Panc1 (cell line): Measurements from ENCODE around the gene PCGF6. TPM values are rescaled to one million over a fixed set of nuclear protein-coding genes. Genes with fewer than 3 reads are reported as not detected.

ENCODE experiments used
- ATAC-seq: fragments of 200-7000 bp; cut with Tn5 transposase; 2 replicates; pipeline ENCODE4 v1.9.1; 2020; ENCODE audit warnings: mild to moderate bottlenecking, moderate library complexity
- BruUV-seq: library from RNA; stranded (reverse); fragments of 400-500 nt; replicated peaks from 2 replicates; lab custom pipeline; 2021; lab: Mats Ljungman, UMichigan
- CTCF ChIA-PET: fragments of 300-600 bp; sonication (Branson Sonifier 250); formaldehyde crosslinking; loops from one replicate; lab custom pipeline; 2022; ENCODE audit warnings: antibody characterized with exemption; lab: Charles Lee
- POLR2A ChIA-PET: fragments of 300-600 bp; sonication (Branson Sonifier 250); formaldehyde crosslinking; loops from one replicate; lab custom pipeline; 2022; ENCODE audit warnings: antibody characterized with exemption; lab: Charles Lee
- DNase-seq: peaks from one replicate; pipeline ENCODE4 v3.0.0-alpha.2; 2010; ENCODE audit warnings: low read depth, low spot score
- H3K27ac ChIP-seq: 2 replicates; pipeline ENCODE4 v1.5.1; 2011; ENCODE audit warnings: mild to moderate bottlenecking, low read length, inconsistent platforms
- H3K27me3 ChIP-seq: fragments of 200-500 bp; sonication (Bioruptor generic); 2 replicates; pipeline ENCODE4 v1.6.0; 2014; ENCODE audit warnings: low read length, inconsistent platforms; ENCODE audit not compliant: control insufficient read depth, insufficient read depth
- H3K36me3 ChIP-seq: fragments of 200-500 bp; sonication (Bioruptor generic); 2 replicates; pipeline ENCODE4 v1.5.1; 2014; ENCODE audit warnings: inconsistent platforms, mild to moderate bottlenecking, low read length, moderate library complexity; ENCODE audit not compliant: control insufficient read depth, insufficient read depth
- H3K4me1 ChIP-seq: 2 replicates; pipeline ENCODE4 v1.5.1; 2011; ENCODE audit warnings: inconsistent platforms, mild to moderate bottlenecking, low read length, moderate library complexity; ENCODE audit not compliant: control insufficient read depth, insufficient read depth
- H3K4me3 ChIP-seq, 2 experiments: 2 replicates each; pipeline ENCODE4 v1.5.1; 2011 to 2012; ENCODE audit warnings: low read depth in 2 of 2, low read length in 2 of 2, mild to moderate bottlenecking in 2 of 2, inconsistent platforms in 1 of 2, moderate library complexity in 1 of 2
- H3K9me3 ChIP-seq: fragments of 200-500 bp; sonication (Bioruptor generic); 2 replicates; pipeline ENCODE4 v1.5.1; 2014; ENCODE audit warnings: low read depth, mild to moderate bottlenecking, inconsistent platforms, low read length, moderate library complexity; ENCODE audit not compliant: control insufficient read depth, insufficient read depth
- POLR2AphosphoS5 ChIP-seq: IDR thresholded peaks from 2 replicates; pipeline ENCODE4 v1.6.1; 2012; ENCODE audit warnings: mild to moderate bottlenecking, low read depth, low read length, moderate library complexity
- SIN3A ChIP-seq: IDR thresholded peaks from 2 replicates; pipeline ENCODE4 v1.6.1; 2012; ENCODE audit warnings: low read depth, mild to moderate bottlenecking, low read length, moderate library complexity, borderline replicate concordance; ENCODE audit not compliant: insufficient read depth
- TCF7L2 ChIP-seq: IDR thresholded peaks from 2 replicates; pipeline ENCODE4 v1.6.1; 2011; ENCODE audit warnings: mild to moderate bottlenecking, low read depth, low read length, inconsistent platforms
- in situ Hi-C: cut with HindIII; loops from 2 replicates; pipeline ENCODE4 v1.10.0; 2016; ENCODE audit warnings: low sequenced_read_pairs, low pct_unique_long_range_greater_than_20kb
- intact Hi-C: fragments of 100-400 bp; cut with micrococcal nuclease; formaldehyde crosslinking; loops from one replicate; pipeline ENCODE4 v1.10.0; 2022; ENCODE audit not compliant: unreplicated experiment
- total RNA-seq: library from RNA; stranded (reverse); gene quantifications from one replicate; pipeline ENCODE4 v1.2.1, GENCODE V29; 2021; ENCODE audit not compliant: unreplicated experiment
- TF ChIP-seq, protein P1 (sequence below), 2 experiments: IDR thresholded peaks; 2 replicates each; pipeline ENCODE4 v1.6.1; 2011 to 2012; ENCODE audit warnings: low read depth in 2 of 2, control low read depth in 1 of 2, low read length in 1 of 2, mild to moderate bottlenecking in 1 of 2, moderate library complexity in 1 of 2; ENCODE audit not compliant: insufficient read depth in 1 of 2
- TF ChIP-seq, protein P2 (sequence below): fragments of 450-650 bp; IDR thresholded peaks from 2 replicates; pipeline ENCODE4 v1.5.1; 2017; ENCODE audit warnings: mild to moderate bottlenecking

PCGF6 gene
- total RNA-seq, 1 experiment from 2014 or later = 18.0 TPM

DNA sequence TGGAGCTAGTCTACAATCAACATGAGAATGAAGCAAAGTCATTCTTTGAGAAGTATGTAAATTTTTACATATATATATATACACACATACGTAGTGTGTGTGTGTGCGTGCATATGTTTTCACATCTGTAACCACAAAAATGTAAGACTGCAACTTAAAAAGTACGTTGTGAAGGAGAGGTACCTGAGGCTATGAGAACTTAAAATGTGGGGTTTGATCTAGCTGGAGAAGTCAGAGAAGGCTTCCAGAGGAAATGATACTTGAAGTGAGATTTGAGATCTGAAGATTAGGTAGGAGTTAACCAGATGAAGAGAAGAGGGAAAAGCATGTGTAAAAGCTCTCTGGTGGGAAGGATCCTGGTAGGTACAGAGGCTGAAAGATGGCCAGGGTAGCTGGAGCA is 22.6 kb upstream of the PCGF6 start:
- CTCF ChIA-PET = no interaction called here
- H3K36me3 ChIP-seq = peaks cover 4% of the 10 kb centered on the region
- DNase-seq = no peak
- H3K27me3 ChIP-seq = no peaks in the 10 kb centered on the region
- H3K4me3 ChIP-seq = no peak overlapping the region
- in situ Hi-C loops (no loop called here), intact Hi-C loops (no loop called here)
- H3K4me1 ChIP-seq = no peaks in the 10 kb centered on the region; the same call in 1 of the 2 replicates
- POLR2A ChIA-PET = no interaction called here
- no peak overlapping the region for H3K27ac ChIP-seq
- no peak for ATAC-seq
- no peaks in the 10 kb centered on the region for H3K9me3 ChIP-seq
- no TSS peak for BruUV-seq
- TF ChIP-seq, protein P1, sequence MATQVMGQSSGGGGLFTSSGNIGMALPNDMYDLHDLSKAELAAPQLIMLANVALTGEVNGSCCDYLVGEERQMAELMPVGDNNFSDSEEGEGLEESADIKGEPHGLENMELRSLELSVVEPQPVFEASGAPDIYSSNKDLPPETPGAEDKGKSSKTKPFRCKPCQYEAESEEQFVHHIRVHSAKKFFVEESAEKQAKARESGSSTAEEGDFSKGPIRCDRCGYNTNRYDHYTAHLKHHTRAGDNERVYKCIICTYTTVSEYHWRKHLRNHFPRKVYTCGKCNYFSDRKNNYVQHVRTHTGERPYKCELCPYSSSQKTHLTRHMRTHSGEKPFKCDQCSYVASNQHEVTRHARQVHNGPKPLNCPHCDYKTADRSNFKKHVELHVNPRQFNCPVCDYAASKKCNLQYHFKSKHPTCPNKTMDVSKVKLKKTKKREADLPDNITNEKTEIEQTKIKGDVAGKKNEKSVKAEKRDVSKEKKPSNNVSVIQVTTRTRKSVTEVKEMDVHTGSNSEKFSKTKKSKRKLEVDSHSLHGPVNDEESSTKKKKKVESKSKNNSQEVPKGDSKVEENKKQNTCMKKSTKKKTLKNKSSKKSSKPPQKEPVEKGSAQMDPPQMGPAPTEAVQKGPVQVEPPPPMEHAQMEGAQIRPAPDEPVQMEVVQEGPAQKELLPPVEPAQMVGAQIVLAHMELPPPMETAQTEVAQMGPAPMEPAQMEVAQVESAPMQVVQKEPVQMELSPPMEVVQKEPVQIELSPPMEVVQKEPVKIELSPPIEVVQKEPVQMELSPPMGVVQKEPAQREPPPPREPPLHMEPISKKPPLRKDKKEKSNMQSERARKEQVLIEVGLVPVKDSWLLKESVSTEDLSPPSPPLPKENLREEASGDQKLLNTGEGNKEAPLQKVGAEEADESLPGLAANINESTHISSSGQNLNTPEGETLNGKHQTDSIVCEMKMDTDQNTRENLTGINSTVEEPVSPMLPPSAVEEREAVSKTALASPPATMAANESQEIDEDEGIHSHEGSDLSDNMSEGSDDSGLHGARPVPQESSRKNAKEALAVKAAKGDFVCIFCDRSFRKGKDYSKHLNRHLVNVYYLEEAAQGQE (IDR thresholded peaks at IDR 0.05; ENCODE audit: insufficient read depth in 1 of 2, low read depth in 2 of 2, low read length in 1 of 2) = no peak
- TF ChIP-seq, protein P2, sequence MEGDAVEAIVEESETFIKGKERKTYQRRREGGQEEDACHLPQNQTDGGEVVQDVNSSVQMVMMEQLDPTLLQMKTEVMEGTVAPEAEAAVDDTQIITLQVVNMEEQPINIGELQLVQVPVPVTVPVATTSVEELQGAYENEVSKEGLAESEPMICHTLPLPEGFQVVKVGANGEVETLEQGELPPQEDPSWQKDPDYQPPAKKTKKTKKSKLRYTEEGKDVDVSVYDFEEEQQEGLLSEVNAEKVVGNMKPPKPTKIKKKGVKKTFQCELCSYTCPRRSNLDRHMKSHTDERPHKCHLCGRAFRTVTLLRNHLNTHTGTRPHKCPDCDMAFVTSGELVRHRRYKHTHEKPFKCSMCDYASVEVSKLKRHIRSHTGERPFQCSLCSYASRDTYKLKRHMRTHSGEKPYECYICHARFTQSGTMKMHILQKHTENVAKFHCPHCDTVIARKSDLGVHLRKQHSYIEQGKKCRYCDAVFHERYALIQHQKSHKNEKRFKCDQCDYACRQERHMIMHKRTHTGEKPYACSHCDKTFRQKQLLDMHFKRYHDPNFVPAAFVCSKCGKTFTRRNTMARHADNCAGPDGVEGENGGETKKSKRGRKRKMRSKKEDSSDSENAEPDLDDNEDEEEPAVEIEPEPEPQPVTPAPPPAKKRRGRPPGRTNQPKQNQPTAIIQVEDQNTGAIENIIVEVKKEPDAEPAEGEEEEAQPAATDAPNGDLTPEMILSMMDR = no peak
- no peak for TF ChIP-seq POLR2AphosphoS5
- TF ChIP-seq SIN3A = no peak
- TF ChIP-seq TCF7L2 = no peak

DNA sequence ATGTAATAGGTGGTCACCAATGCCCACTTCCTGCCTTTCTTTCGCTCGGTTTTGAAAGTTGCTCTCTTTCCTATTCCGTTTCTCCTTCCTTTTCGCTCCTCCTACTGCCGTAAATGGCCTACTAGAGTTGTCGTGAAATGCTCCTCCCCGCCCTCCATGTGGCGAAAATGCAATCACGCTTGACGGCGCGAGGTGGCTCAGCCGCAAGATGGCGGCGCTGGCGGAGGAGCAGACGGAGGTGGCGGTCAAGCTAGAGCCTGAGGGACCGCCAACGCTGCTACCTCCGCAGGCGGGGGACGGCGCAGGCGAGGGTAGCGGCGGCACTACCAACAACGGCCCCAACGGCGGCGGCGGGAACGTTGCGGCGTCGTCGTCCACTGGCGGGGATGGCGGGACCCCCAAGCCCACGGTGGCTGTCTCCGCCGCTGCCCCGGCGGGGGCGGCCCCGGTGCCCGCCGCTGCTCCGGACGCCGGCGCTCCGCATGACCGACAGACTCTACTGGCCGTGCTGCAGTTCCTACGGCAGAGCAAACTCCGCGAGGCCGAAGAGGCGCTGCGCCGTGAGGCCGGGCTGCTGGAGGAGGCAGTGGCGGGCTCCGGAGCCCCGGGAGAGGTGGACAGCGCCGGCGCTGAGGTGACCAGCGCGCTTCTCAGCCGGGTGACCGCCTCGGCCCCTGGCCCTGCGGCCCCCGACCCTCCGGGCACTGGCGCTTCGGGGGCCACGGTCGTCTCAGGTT is 17.0 kb upstream of the PCGF6 start, which contains the start of gene TAF5:
Gene TAF5 (plus strand): TSS at position 195 of the 737 bp plus-strand sequence. CDS start 14 bp downstream, at position 209.
- no peaks in the 10 kb centered on the region; the same call in 1 of the 2 replicates for H3K36me3 ChIP-seq
- intact Hi-C loops = no loop called here
- H3K27me3 ChIP-seq = no peaks in the 10 kb centered on the region
- H3K27ac ChIP-seq = peak within 1 kb of the TSS; percentile 98
- CTCF ChIA-PET = interaction anchor here (0.6 to 0.7 kb wide), 4 partner anchors 25 to 961 kb away, joined by 3 to 5 read pairs (median 4); no protein-coding TSS in a partner anchor
- TF ChIP-seq, protein P1 (IDR thresholded peaks at IDR 0.05; ENCODE audit: insufficient read depth in 1 of 2, low read depth in 2 of 2, low read length in 1 of 2) = peak; percentile 52 to 75; a peak in 3 of 4 replicates
- peak; percentile 20; the same call in 1 of the 2 replicates for TF ChIP-seq TCF7L2
- TF ChIP-seq, protein P2 = no peak
- TF ChIP-seq SIN3A = peak; percentile 86; the same call in 1 of the 2 replicates
- TF ChIP-seq POLR2AphosphoS5 = peak; percentile 99
- peak within 1 kb of the TSS; percentile 70 to 73 for H3K4me3 ChIP-seq
- POLR2A ChIA-PET = interaction anchor here (0.7 to 0.9 kb wide), 2 partner anchors 34 to 57 kb away, joined by 3 to 4 read pairs; no protein-coding TSS in a partner anchor
- ATAC-seq (peak; percentile 83), DNase-seq (peak; percentile 92)
- H3K9me3 ChIP-seq = no peaks in the 10 kb centered on the region
- in situ Hi-C loops = no loop called here
- H3K4me1 ChIP-seq = peaks cover 3% of the 10 kb centered on the region; the same call in 1 of the 2 replicates
- no TSS peak for BruUV-seq
